Measurements from ENCODE around the gene FBXO7. TPM values are rescaled to one million over a fixed set of nuclear protein-coding genes. Genes with fewer than 3 reads are reported as not detected.

The FBXO7 gene
- total and polyA plus RNA-seq, 2 experiments from 2014 or later = 38.6 to 68.5 TPM

GRCh38 chr22:32494971-32495370 lies 20.4 kb downstream of the FBXO7 start (continued):
- TF ChIP-seq ZNF462 (CRISPR knock-in tag; IDR thresholded peaks at IDR 0.05) = no peak
- TF ChIP-seq ETS1 (IDR thresholded peaks at IDR 0.05) = no peak

GRCh38 chr22:32499666-32500065 lies 25.1 kb downstream of the FBXO7 start:
- Histone ChIP-seq H3K4me1 (ENCODE audit: insufficient read depth) (peaks cover 6% of the 10 kb centered on the region; the same call in 1 of the 2 replicates), H3K27ac (ENCODE audit: low read depth) (no peak overlapping the region), H3K4me2 (no peak overlapping the region), H3K4me3 (no peak overlapping the region), H3F3A (replicated peaks; ENCODE audit: low read depth) (no peaks in the 10 kb centered on the region), H2AFZ (no peak overlapping the region), H3K79me2 (replicated peaks; ENCODE audit: insufficient read depth) (no peaks in the 10 kb centered on the region), H4K20me1 (replicated peaks; ENCODE audit: insufficient read depth) (no peaks in the 10 kb centered on the region; the same call in 1 of the 2 replicates), H3K36me3 (ENCODE audit: insufficient read depth) (peaks cover 20% of the 10 kb centered on the region), H3K9me2 (ENCODE audit: insufficient read depth) (no peaks in the 10 kb centered on the region), H3K27me3 (ENCODE audit: insufficient read depth) (no peaks in the 10 kb centered on the region)
- H3K4me3 Mint-ChIP-seq = no peak overlapping the region
- peaks cover 34% of the 10 kb centered on the region for H3K36me3 Mint-ChIP-seq (ENCODE audit: low read depth)
- DNase-seq (ENCODE audit: low spot score) (no peak), ATAC-seq (no peak)
- H3K27ac Mint-ChIP-seq = no peak overlapping the region
- peaks cover 7% of the 10 kb centered on the region for H3K27me3 Mint-ChIP-seq (ENCODE audit: insufficient read depth, low read depth, poor library complexity)
- H3K9me3 Mint-ChIP-seq = no peaks in the 10 kb centered on the region
- H3K4me1 Mint-ChIP-seq = peaks cover 15% of the 10 kb centered on the region
- no peak for TF ChIP-seq EZH2phosphoT487 (IDR thresholded peaks at IDR 0.05; ENCODE audit: unreplicated experiment)
- no peak for TF ChIP-seq REST (IDR thresholded peaks at IDR 0.05; ENCODE audit: unreplicated experiment)
- TF ChIP-seq JUNB (IDR thresholded peaks at IDR 0.05; ENCODE audit: unreplicated experiment) = no peak
- TF ChIP-seq STAT1 (IDR thresholded peaks at IDR 0.05; ENCODE audit: unreplicated experiment) = no peak
- TF ChIP-seq CREB1 (CRISPR knock-in tag; IDR thresholded peaks at IDR 0.05; ENCODE audit: low read depth) = no peak
- no peak for TF ChIP-seq EZH2 (IDR thresholded peaks at IDR 0.05; ENCODE audit: low read depth, unreplicated experiment)
- no peak for TF ChIP-seq ETS1 (IDR thresholded peaks at IDR 0.05)
- no peak for TF ChIP-seq CTCF (conservative IDR thresholded peaks at IDR 0.05; ENCODE audit: low read depth in 2 of 2)
- TF ChIP-seq ZNF331 (CRISPR knock-in tag; IDR thresholded peaks at IDR 0.05; ENCODE audit: low read depth) = no peak
- no peak for TF ChIP-seq POLR2AphosphoS5 (IDR thresholded peaks at IDR 0.05; ENCODE audit: low read depth)
- no peak for TF ChIP-seq NANOG (IDR thresholded peaks at IDR 0.05; ENCODE audit: borderline replicate concordance)
